GM19463 (cell line): Measurements from ENCODE around the gene TMEM132D.
"Not testable (repeated sequence)": the region's sequence is repeated elsewhere in the genome, so short reads cannot be mapped to it uniquely, and the experiment has no call there.

Experiments
- ATAC-seq: cut with Tn5 transposase; IDR thresholded peaks from one replicate; pipeline ENCODE4 v1.9.1; 2021; ENCODE audit warnings: mild to moderate bottlenecking, moderate library complexity; ENCODE audit not compliant: unreplicated experiment

Gene TMEM132D

DNA sequence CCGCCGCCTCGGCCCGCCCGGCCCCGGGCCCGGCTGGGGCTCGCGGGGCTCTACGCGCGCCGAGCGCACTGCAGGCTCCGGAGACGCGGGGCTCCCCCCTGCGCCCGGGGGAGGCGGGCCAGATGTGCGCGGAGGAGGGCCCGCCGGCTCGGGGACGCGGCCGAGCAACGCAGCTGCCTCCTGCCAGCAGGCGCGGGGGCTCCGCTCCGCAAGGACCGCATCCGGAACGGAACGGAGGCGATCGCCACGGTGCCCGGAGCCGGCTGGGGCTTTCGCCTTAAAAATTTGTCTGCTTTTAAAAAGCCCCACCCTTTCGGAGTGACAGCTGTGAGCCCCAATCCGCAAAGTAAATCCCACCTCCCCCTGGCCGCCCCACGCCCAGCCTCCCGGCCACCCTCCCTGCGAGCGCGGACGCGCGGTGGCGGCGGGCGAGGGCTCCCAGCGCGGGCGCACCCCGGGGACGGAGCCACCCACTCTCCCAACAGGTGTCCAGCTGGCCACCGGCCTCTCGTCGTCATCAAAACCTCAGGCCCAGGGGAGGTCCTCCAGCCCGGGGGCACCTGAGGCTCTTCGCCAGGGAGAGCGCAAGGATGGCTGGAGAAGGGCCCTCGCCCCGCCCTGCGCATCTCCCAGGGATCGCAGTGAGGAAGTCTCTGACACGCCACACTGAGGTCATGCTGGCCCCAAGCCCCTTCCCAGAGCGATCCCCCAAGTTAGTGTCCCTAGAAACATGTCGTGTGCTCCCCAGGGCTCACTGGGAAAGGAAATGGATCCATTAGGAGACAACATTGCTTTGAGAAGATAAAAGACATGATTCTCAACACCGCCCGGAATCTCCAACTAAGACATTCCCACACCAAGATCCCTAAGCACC lies at the start of gene TMEM132D:
Gene TMEM132D, minus strand, starts transcription at position 70 of the 874 bp plus-strand sequence.
- no peak for ATAC-seq

- ATAC-seq = no peak
Observed at GRCh38 chr12:129949651-129950050, 45.8 kb upstream of the TMEM132D start.

DNA sequence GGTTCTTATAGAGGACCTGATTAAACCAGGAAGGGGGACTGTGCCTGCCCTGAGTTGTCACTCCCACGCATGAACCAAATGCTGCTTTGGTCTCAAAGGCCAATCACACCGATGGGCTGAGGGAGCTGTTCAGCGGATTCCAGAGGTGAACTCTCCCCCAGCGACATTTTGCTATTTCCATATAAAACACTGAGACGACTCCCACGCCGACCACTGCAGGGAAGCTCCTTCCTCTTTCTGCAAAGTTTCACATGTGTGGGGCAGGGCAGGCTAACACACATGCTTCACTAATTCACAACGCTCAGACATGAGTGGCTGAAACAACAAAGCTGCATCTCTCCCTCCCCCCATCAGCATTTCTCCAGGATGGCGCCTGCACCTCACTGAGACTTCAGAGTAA lies 37.8 kb upstream of the TMEM132D start:
- ATAC-seq = no peak

- no peak for ATAC-seq
Observed at GRCh38 chr12:129938089-129938488, 34.3 kb upstream of the TMEM132D start.

DNA sequence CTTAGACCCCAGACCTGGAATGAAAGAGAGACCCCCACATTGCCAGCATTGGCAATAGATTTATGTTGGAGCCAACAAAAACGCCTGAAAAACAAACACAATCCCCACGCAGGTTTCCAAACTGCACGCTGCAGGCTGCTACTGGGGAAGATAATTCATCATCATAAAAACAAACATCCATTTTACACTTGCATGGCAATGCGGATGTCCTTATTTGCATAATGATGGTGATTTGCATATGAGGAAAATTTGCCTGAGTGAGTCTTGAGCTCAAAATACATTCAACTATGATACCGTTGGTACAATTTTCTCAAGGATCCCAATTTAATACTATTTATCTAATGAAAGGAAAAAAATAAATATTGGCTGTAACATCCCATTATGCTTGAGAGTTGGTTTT lies 33.6 kb upstream of the TMEM132D start:
- ATAC-seq = no peak

DNA sequence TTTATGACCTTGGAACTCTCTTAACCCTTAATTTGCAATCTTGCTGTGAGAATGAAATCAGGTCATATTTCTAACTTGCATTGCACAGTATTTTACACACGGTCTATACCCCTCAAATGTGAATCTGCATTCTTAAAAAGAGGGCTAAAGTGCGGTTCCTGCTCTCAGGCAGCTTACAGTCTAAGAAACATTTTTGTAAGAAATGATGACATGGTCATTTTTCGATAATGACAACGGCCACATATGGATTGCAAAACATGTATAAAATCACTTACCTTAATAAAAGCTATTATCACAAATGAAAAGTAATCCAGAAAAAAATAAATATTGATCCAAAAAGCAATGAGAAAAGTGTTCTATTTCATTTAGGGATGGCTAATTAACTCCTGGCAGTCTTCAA lies 24.8 kb upstream of the TMEM132D start:
- ATAC-seq = no peak

DNA sequence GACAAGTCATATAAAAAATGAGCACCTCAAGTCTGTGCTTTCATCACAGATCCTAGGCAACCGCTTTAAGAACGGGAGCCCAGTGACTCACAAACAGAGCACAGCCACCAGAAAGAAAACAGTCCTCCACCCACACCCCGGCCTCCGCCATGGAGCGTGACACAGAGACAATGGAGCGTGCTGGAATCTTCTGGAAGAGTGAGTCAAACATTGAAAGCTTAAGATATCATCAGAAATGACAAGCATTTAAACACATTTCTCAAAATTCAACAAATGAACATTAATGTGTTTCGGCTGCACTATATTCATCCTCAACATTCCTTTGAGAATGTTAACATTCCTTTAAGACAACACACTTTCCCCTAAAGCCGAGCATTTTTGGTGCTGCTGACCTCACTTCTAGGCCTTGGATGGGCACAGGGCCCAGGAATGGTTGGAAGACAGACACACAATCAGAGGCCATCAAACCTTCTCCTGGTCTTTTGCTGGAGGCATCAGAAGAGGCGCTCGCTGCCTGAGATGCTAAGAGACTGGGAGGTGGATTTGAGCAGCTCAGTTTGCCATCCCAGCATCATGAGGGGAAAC lies 23.6 kb upstream of the TMEM132D start:
- ATAC-seq = no peak

GRCh38 chr12:129911428-129912049 lies 7.7 kb upstream of the TMEM132D start:
- ATAC-seq = peak; percentile 86

DNA sequence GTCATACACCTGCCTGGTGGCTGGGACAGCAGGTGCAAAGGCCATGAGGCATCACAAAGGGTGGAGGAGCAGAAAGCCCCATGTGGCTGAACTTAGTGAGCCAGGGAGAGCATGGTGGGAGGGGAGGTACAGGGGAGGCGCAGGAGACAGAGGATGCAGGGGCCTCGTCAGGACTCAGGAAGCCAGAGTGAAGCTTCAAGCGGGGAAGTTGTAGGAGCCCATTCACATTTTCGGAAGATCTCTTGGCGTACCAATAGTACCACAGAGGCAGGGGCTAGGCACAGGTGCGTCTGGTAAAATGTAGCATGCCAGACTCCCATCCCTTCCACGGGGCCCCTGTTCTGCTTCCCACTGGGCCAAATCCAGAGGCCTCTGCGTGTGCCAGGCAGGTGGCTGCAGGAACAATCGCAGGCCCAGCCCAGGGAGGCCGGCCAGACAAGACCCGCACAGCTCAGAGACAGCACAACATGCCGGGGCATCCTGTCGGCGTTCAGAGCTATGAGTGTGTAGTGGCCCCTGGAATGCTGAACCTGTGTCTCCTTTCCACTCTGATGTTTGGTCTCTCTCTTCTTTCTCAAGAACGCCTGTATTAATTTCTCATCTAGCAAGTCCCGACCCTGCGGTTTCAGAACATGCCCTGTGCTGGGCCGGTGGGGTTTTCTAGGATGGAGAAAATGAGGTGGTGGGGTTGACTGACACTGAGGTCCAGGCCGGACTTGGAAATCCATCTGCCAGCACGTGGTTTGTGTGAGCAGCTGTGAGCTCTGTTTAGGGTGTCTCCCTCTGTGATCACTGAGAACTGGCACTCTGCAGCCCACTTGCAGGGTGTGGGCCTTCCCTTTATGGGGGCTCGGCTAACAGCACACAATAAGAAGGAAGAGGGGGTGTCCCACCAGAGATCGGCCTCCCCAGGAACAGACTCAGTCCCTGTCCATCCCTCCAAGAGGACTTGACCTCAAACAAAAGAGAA lies 5.5 kb upstream of the TMEM132D start:
- no peak for ATAC-seq

GRCh38 chr12:129903092-129903945 lies 506 bp downstream of the TMEM132D start:
- no peak for ATAC-seq

DNA sequence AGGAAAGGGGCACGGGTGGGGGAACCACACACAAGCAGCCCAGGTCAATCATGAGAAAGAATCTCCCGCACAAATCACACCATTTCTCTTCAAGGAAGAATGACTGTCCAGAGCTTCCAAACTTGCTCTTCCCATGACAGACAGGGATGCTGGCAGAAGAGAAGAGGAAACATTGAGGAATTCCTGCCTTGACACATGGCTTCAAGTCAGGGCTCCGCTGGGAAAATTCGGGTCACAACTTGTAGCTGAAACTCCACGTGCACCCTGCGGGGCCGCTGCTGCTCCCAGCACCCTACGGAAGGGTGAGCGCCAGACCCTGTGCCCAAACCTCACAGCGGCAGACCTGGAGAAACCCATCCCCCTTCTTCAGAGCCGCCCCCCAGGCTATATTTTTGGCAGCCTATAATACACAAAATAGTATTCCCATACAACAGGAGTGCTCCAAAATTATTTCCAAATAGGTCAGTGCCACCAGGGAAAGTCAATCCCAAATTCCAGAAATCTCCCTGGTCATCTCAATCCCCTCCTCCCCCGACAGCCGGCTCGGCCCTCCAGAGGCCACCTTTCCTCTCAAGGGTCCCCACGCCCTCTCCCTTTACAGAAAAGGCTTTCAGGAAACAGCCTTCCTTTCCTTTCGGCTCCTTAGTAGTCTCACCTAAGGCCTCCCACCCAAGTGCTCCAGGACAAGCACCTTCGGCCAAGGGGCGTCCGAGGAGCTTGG lies 1.3 kb downstream of the TMEM132D start:
- no peak for ATAC-seq

GRCh38 chr12:129901254-129901653 lies 2.6 kb downstream of the TMEM132D start:
- ATAC-seq = no peak

DNA sequence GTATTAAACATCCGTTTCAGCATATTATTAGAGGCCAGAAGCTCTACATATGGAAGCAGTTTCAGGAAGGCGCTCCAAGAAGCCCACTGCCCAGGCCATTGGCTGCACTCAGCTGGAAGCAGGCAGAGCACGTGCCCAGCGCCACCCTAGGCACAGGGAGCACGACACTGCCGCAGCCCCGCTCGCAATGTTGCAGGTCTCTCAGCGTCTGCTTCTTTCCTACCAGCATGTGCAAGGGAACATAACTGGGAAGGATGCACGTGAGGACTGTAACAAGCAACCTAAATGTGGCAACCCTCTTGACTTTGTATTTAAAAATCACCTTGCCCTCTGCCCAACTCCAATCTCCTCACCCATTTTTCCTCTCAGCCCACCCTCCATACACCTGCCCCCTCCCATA lies 3.5 kb downstream of the TMEM132D start:
- no peak for ATAC-seq

- not testable (repeated sequence) for ATAC-seq
Observed at GRCh38 chr12:129899045-129899444, 4.8 kb downstream of the TMEM132D start.

- no peak for ATAC-seq
Observed at GRCh38 chr12:129893691-129894090, 10.1 kb downstream of the TMEM132D start.

- ATAC-seq = no peak
Observed at GRCh38 chr12:129887101-129887500, 16.7 kb downstream of the TMEM132D start.

GRCh38 chr12:129886541-129886940 lies 17.3 kb downstream of the TMEM132D start:
- ATAC-seq = no peak

DNA sequence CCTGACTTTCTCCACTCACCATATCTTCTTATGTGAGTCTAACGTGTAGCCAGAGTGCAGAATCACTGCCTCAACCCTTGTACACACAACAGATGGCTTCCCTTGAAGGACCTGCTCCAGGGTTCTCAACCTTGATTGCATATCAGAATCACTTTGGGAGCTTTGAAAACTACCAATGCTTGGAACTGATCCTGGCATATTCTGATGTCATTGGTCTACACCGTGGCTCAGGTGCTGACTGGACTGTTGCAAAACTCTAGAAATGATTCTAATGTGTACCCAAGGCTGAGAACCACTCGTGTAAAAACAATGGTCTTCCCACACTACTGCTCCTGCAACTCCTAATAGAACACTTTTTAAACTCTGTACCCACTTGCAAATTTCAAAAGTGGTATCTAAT lies 18.5 kb downstream of the TMEM132D start:
- ATAC-seq = no peak

GRCh38 chr12:129877411-129877810 lies 26.4 kb downstream of the TMEM132D start:
- no peak for ATAC-seq
